ENCODE data around the gene AURKA. TPM values are rescaled to one million over a fixed set of nuclear protein-coding genes. Genes with fewer than 3 reads are reported as not detected.

The AURKA gene
- polyA plus RNA-seq, 3 donors from 2014 or later = 1.1 to 2.2 (median 1.8) TPM

DNA sequence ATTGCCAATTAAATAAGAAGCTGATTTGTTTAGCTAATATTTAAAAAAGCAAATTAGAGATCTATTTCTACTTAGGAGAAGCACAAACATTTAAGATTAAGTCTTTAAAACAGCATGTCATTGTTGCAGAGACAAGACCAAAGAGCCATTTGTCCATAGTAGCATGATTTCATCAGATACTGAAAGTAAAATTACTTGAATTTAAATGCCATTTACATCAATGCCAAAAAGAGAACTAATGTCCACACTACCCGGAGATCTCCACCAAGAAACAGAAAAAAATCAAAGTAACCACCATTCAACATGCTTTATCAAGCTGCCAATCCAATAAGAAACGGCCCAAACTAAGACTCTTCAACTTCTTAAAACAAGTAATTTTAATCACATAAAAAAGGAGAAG lies 15.7 kb downstream of the AURKA start:
- DNase-seq = no peak
- Mint-ChIP-seq H3K27me3 (ENCODE audit: low read depth in 3 of 3) (no peaks in the 10 kb centered on the region), H3K4me3 (no peak overlapping the region), H3K9me3 (no peaks in the 10 kb centered on the region), H3K27ac (peak overlapping the region in 1 of 6 donors; percentile 19), H3K36me3 (peaks cover 0 to 6% (median 6%) of the 10 kb centered on the region in 3 donors), H3K4me1 (peaks cover 4 to 6% of the 10 kb centered on the region in 2 donors)

DNA sequence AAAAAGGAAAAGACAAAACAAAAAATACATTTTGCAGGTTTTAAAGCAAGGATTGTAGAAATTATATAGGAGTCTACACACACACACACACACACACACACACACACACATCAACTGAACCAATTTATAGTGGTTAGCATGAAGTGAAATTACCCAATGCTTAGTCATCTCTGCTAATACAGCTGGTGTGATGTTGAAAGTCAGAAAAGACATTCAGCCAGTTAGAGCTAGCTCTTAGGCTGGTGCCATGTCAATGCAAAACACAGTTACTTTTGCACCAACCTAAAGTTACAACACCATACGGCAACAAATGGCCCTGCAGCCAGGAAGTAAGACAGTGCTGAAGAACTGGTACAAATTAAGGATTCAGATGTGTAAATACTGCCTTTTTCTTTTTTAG lies 18.1 kb downstream of the AURKA start:
- H3K4me1 Mint-ChIP-seq = peaks cover 4 to 6% of the 10 kb centered on the region in 2 donors
- no peak overlapping the region for H3K4me3 Mint-ChIP-seq
- no peaks in the 10 kb centered on the region for H3K9me3 Mint-ChIP-seq
- peak overlapping the region in 2 of 6 donors; percentile 12 to 56 for H3K27ac Mint-ChIP-seq
- no peaks in the 10 kb centered on the region for H3K27me3 Mint-ChIP-seq (ENCODE audit: low read depth in 3 of 3)
- peaks cover 0 to 17% (median 14%) of the 10 kb centered on the region in 3 donors for H3K36me3 Mint-ChIP-seq
- DNase-seq = peak in 1 of 3 donors; percentile 16

DNA sequence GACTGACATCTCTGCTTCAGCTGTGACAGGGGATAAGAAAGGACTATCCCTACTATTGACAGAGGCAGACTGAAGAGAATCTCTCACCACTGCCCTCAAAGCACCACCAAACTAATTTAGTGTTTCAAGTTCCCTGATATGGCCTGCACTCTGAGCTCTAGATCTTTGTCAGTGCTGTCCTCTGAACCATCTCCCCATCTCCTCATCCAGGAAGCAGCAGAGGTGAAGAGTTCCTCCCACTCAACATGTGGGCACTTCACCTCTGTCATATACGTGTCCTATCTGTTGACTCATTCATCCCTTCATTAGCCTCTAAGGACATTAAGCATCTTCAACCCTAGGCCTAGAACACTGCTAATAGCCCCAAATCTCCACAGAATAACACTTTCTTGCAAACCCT lies 19.2 kb downstream of the AURKA start:
- Mint-ChIP-seq H3K4me3 (no peak overlapping the region), H3K36me3 (peaks cover 0 to 17% (median 14%) of the 10 kb centered on the region in 3 donors), H3K4me1 (peaks cover 4 to 6% of the 10 kb centered on the region in 2 donors), H3K9me3 (no peaks in the 10 kb centered on the region), H3K27ac (peak overlapping the region in 2 of 6 donors; percentile 29 to 57), H3K27me3 (ENCODE audit: low read depth in 3 of 3) (no peaks in the 10 kb centered on the region)
- DNase-seq = no peak

DNA sequence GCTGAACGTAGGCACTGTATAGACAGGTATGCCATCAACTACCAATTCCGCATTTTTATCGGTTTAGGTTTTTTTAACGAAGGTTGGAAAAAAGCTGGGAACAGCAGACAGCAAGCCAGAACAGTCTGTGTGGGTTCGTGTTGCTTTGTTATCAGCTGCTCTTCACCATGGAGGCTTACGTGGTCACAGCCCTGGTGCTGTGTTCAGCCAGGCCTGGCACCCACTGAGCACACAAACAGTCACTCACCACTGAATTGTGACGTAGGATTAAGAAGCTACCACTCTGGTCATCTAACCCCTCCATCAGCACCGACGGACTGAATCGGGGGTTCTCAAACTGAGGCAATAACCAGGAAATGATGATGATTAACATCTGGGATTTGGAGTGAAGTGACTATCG lies 20.0 kb downstream of the AURKA start:
- no peaks in the 10 kb centered on the region for H3K27me3 Mint-ChIP-seq (ENCODE audit: low read depth in 3 of 3)
- H3K4me1 Mint-ChIP-seq = peaks cover 4 to 6% of the 10 kb centered on the region in 2 donors
- peaks cover 0 to 19% (median 14%) of the 10 kb centered on the region in 3 donors for H3K36me3 Mint-ChIP-seq
- H3K27ac Mint-ChIP-seq = no peak overlapping the region
- no peak overlapping the region for H3K4me3 Mint-ChIP-seq
- no peak for DNase-seq
- H3K9me3 Mint-ChIP-seq = no peaks in the 10 kb centered on the region

DNA sequence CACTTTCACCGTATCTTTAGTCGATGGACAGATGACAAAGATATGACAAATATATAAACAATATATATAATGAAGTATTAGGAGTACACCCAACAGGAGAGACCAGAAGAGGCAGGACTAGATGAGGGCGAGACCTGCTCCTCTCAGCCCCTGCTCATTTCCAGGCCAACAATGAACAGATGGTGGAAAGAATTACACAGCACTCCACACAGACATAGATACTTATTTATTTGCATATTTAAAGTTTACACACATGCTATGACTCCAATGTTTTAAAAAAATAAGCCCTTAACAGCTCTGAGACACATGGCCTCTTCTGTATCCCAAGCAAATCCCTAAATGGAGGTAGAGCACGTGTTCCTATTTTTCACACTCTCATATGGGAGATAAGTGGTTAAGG lies 22.8 kb downstream of the AURKA start:
- peaks cover 2 to 6% of the 10 kb centered on the region in 2 donors for H3K4me1 Mint-ChIP-seq
- H3K27ac Mint-ChIP-seq = peak overlapping the region in 1 of 6 donors; percentile 23
- H3K4me3 Mint-ChIP-seq = no peak overlapping the region
- H3K27me3 Mint-ChIP-seq (ENCODE audit: low read depth in 3 of 3) = no peaks in the 10 kb centered on the region
- peaks cover 4 to 30% (median 12%) of the 10 kb centered on the region in 3 donors for H3K36me3 Mint-ChIP-seq
- H3K9me3 Mint-ChIP-seq = no peaks in the 10 kb centered on the region
- DNase-seq = no peak

DNA sequence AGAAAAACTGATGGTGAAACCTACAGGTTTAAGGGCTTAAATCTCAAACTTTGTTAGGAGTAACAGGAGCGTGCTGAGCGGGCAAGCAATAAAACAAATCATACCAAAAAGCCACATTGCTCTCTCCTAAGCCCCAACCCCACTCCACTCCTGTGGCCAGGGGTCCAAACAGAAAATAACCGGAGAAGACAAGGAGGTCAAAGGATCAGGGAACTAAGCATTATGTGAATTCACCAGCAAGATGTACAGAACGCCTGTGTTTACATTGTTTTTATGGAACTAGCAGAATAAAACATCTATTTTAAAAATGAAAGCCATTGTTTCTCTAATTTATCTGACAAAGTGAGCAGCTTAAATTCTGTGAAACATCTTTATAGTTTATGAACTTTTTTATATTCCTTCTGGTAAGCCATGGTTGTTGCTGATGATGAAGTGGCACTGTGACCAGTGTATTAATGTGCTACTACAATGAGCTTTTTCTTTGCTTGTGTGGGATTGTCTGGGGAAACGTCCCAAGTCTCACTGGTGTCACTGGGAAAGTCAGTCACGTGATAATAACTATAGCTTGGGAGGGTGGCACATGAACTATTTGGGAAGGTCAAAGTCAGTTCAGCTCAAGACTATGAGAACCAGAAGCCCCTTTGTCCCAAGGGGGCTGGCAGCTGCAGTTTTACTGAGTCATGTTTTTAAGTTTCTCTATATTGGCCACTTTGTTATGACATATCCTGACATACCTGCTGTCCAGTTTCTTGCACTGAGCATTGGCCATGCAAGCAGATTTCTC lies 23.5 kb downstream of the AURKA start:
- Mint-ChIP-seq H3K27me3 (ENCODE audit: low read depth in 3 of 3) (no peaks in the 10 kb centered on the region), H3K4me3 (no peak overlapping the region), H3K4me1 (peaks cover 2 to 6% of the 10 kb centered on the region in 2 donors), H3K36me3 (peaks cover 4 to 30% (median 12%) of the 10 kb centered on the region in 3 donors), H3K27ac (no peak overlapping the region), H3K9me3 (no peaks in the 10 kb centered on the region)
- DNase-seq = no peak

DNA sequence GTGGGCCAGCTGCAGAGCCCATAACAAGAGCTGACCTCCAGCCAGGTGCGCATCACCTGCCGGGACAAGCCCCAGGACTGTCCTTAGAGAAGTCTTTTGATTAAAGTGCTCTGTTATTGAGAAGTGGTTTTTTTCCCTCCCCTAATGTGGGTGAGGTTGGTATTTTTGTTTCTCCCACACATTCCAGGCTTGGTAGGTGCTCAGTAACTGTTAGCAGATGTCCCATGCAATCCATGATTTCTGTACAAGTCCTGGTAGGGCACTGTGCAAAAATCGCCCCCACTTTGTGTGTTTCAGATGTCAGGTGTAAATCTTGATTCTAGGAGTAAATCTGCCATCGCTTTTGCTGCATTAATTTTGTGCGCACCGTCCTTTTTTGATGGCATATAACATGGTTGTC lies 28.5 kb downstream of the AURKA start:
- H3K4me1 Mint-ChIP-seq = peaks cover 16% of the 10 kb centered on the region in 2 donors
- H3K27ac Mint-ChIP-seq = no peak overlapping the region
- H3K36me3 Mint-ChIP-seq = peaks cover 3 to 13% (median 4%) of the 10 kb centered on the region in 3 donors
- H3K27me3 Mint-ChIP-seq (ENCODE audit: low read depth in 3 of 3) = peaks cover 0 to 6% (median 0%) of the 10 kb centered on the region in 3 donors
- no peaks in the 10 kb centered on the region for H3K9me3 Mint-ChIP-seq
- no peak overlapping the region for H3K4me3 Mint-ChIP-seq
- DNase-seq = no peak

DNA sequence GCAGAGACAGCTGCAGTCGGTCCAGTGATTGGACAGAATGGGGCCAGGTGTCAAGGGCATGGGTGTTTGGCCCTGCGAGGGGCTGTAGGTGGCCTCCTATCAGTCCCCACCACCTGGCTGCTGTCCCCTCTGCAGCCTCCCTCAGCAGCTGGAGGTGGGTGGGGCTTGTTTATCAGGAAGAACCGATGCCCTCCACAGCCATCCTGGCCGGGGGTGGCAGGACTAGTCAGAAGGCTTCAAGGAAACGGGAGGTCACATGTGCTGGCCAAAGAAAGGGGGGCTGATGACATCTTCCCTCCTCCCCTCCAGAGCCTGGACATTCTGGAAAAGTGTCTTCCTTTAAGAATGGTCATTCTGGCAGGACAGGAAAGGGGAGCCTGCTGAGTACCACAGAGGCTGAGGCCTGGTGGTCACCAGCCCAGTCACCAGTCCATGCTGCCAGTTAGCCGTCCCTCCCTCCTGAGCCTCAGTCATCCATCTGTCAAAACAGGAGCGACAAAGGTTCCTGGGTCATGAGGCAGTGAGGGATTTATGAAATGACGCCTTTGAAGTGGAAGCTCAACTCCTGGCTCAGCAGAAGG lies 29.1 kb downstream of the AURKA start:
- no peak for DNase-seq
- H3K36me3 Mint-ChIP-seq = peaks cover 3 to 13% (median 4%) of the 10 kb centered on the region in 3 donors
- H3K27ac Mint-ChIP-seq = no peak overlapping the region
- H3K9me3 Mint-ChIP-seq = no peaks in the 10 kb centered on the region
- peaks cover 19 to 22% of the 10 kb centered on the region in 2 donors for H3K4me1 Mint-ChIP-seq
- H3K4me3 Mint-ChIP-seq = no peak overlapping the region
- H3K27me3 Mint-ChIP-seq (ENCODE audit: low read depth in 3 of 3) = peaks cover 0 to 6% (median 0%) of the 10 kb centered on the region in 3 donors

DNA sequence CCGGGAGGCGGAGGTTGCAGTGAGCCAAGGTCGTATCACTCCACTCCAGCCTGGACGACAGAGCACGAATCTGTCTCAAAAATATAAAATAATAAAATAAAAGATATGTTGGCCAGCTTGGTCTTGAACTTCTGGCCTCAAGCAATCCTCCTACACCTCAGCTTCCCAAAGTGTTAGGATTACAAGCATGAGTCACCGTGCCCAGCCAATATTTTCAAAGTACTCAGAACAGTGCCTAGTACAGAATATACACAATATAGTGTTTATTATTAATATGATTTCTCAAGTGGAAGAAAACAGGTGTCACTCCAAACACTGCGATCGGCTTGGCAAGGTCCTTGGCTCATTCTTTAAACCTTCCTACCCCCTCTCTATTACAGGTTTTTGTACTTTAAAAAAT lies 30.1 kb downstream of the AURKA start:
- Mint-ChIP-seq H3K4me3 (no peak overlapping the region), H3K9me3 (no peaks in the 10 kb centered on the region), H3K4me1 (peaks cover 21 to 23% of the 10 kb centered on the region in 2 donors), H3K27me3 (ENCODE audit: low read depth in 3 of 3) (peaks cover 0 to 6% (median 3%) of the 10 kb centered on the region in 3 donors), H3K36me3 (peaks cover 3 to 11% (median 4%) of the 10 kb centered on the region in 3 donors), H3K27ac (no peak overlapping the region)
- DNase-seq = no peak

DNA sequence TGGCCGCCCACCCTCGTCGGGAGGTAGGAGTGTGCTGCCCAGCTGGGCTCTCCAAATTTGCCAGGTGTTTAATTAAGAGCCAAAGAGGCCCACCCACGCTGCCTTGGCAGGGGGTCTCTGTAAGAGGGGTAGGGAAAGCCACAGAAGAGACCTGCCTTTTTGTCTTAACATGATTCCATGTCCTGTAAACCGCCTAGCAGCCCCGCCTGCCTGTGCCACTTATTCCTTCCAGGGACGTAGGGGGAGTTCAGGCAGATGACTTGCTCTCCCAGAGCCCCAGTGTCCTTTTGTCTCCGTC lies 31.2 kb downstream of the AURKA start:
- Mint-ChIP-seq H3K36me3 (peaks cover under 1 to 3% (median 1%) of the 10 kb centered on the region in 3 donors), H3K4me3 (peak overlapping the region in 3 of 5 donors; percentile 27 to 38 (median 36)), H3K27me3 (ENCODE audit: low read depth in 3 of 3) (peaks cover 0 to 6% (median 4%) of the 10 kb centered on the region in 3 donors), H3K9me3 (no peaks in the 10 kb centered on the region), H3K27ac (peak overlapping the region in 1 of 6 donors; percentile 3), H3K4me1 (peaks cover 21 to 23% of the 10 kb centered on the region in 2 donors)
- DNase-seq = no peak

DNA sequence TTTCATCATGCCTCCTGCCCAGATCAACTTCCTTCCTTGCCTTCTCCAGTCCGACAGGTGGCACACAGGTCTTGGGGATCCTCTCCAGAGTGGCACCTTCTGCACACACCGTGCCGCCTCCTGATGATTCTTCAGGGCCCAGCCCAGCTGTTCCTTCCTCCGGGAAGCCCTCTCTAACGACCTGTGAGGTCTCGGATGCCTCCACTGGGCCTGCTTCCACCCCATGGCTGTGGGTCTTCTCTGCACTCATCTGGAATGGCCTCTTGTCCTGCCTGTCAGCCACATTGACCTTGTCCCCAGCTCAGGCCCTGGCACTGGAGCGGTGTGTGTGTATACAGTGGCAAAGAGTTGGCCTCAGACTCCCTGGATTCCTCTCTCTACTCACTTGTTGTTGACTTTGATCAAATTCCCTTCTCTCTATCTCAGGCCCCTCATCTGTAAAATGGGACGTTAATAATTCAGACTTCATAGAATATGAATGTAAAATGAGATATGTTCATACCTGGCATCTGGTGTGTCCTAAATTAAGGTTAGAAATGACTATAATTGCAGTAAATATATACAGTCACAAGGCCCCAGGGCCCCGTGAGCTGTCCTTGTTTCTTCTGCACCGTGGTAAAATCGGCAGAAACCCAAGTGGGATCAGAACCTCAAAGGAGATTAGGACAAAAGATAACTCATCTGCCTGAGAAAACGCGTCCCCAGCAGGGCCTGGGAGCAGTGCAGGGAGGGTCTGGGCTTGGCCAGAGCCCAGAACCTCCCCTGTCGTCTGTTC lies 31.7 kb downstream of the AURKA start:
- H3K27me3 Mint-ChIP-seq (ENCODE audit: low read depth in 3 of 3) = peaks cover 0 to 6% (median 4%) of the 10 kb centered on the region in 3 donors
- no peaks in the 10 kb centered on the region for H3K9me3 Mint-ChIP-seq
- H3K36me3 Mint-ChIP-seq = no peaks in the 10 kb centered on the region
- DNase-seq = no peak
- H3K4me1 Mint-ChIP-seq = peaks cover 21 to 23% of the 10 kb centered on the region in 2 donors
- peak overlapping the region; percentile 85 to 90 (median 88) for H3K4me3 Mint-ChIP-seq
- H3K27ac Mint-ChIP-seq = peak overlapping the region in 3 of 6 donors; percentile 29 to 79 (median 69)

DNA sequence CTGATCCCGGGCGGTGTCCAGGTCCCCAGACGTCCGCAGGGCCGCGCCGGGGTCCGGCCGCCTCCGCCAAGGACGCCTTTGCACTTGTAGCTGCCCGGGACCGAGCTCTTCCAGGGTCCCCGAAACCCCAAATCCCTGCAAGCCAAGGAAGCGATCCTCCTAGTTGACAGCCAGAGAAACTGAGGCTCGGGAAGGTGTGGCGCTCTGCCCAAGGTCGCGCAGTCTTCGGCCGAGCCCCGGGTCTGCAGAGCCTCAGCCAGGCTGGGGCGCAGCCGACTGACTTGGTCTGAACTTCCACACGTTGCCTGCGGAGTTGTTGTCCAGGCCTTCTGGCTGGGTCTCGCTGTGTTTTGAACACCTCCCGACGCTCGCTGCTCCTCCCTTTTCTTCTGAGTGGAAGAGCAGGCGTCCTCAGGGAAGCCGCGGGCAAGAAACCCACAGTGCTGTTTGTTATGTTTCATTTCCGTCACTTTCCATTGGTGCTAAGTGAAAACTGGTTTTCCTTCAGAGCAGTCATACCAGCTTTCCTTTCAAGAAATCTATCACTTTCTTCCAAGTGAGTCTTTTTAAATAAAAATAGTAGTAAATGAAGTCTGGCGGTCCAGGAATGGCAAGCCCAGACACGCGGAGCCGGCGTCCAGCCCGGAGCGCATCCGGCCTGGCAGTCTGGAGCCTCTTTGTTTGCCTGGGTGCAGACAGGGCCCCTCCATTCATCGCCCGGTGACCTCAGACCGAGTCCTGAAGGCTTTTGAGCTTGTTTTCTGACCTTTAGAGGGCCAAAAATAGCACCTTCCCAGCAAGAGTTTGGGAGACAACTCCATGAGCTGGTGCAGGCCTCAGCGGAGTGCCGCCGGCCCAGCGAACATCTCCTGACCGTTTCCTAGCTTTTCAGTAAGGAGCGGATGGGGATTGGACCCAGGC lies 32.5 kb downstream of the AURKA start:
- no peaks in the 10 kb centered on the region for H3K9me3 Mint-ChIP-seq
- peak overlapping the region in 5 of 6 donors; percentile 20 to 80 (median 46) for H3K27ac Mint-ChIP-seq
- no peaks in the 10 kb centered on the region for H3K36me3 Mint-ChIP-seq
- peak overlapping the region; percentile 85 to 90 (median 88) for H3K4me3 Mint-ChIP-seq
- H3K4me1 Mint-ChIP-seq = peaks cover 21 to 23% of the 10 kb centered on the region in 2 donors
- DNase-seq = no peak
- peaks cover 3 to 6% (median 4%) of the 10 kb centered on the region in 3 donors for H3K27me3 Mint-ChIP-seq (ENCODE audit: low read depth in 3 of 3)
